Peyer's patch (tissue), 4 donors: ENCODE measurements around the gene PRAF2. TPM values are rescaled to one million over a fixed set of nuclear protein-coding genes. Genes with fewer than 3 reads are reported as not detected.

Source experiments
- DNase-seq, 3 donors: peaks; one replicate each; pipeline ENCODE4 v3.0.0-alpha.2; 2017 to 2019
- H3K27ac ChIP-seq, 4 donors: fragments of 200-600 bp; sonication (generic); one replicate each; pipeline ENCODE4 v1.5.1; 2016 to 2019
- H3K27me3 ChIP-seq, 2 donors: fragments of 200-600 bp; sonication (generic); one replicate each; pipeline ENCODE4 v1.5.1; 2019
- H3K36me3 ChIP-seq, 3 donors: fragments of 200-600 bp; sonication (generic); one replicate each; pipeline ENCODE4 v1.5.1; 2016 to 2019
- H3K4me1 ChIP-seq, 4 donors: fragments of 200-600 bp; sonication (generic); one replicate each; pipeline ENCODE4 v1.5.1; 2016 to 2019
- H3K4me3 ChIP-seq, 4 donors: fragments of 200-600 bp; sonication (generic); 1 replicate in 3 of 4; 2 replicates in 1 of 4; pipeline ENCODE4 v1.5.1; 2016 to 2019; ENCODE audit warnings: mild to moderate bottlenecking in 1 of 4
- H3K9me3 ChIP-seq, 4 donors: fragments of 200-600 bp; sonication (generic); one replicate each; pipeline ENCODE4 v1.5.1; 2016 to 2019; ENCODE audit warnings: mild to moderate bottlenecking in 1 of 4
- POLR2A ChIP-seq, 2 donors: fragments of 450-650 bp; IDR thresholded peaks; one replicate each; pipeline ENCODE4 v1.5.1; 2017; ENCODE audit warnings: antibody characterized with exemption in 2 of 2, mild to moderate bottlenecking in 2 of 2, moderate library complexity in 2 of 2
- total RNA-seq, 4 donors: library from RNA; depleted of rRNA; stranded (reverse); fragments of >200 nt; gene quantifications; one replicate each; pipeline ENCODE4 v1.1.0, GENCODE V29; 2016
- TF ChIP-seq, protein P1 (sequence below), 6 experiments: fragments of 450-650 bp in 4 of 6; fragments of 200-600 bp in 2 of 6; sonication (generic) in 1 of 6; IDR thresholded peaks; one replicate each; pipeline ENCODE4 v1.5.1; 2017 to 2019; ENCODE audit warnings: antibody characterized with exemption in 6 of 6, mild to moderate bottlenecking in 3 of 6, moderate library complexity in 1 of 6

The PRAF2 gene
- total RNA-seq, 4 donors from 2014 or later, result 2.8 to 9.8 (median 4.4) TPM

DNA sequence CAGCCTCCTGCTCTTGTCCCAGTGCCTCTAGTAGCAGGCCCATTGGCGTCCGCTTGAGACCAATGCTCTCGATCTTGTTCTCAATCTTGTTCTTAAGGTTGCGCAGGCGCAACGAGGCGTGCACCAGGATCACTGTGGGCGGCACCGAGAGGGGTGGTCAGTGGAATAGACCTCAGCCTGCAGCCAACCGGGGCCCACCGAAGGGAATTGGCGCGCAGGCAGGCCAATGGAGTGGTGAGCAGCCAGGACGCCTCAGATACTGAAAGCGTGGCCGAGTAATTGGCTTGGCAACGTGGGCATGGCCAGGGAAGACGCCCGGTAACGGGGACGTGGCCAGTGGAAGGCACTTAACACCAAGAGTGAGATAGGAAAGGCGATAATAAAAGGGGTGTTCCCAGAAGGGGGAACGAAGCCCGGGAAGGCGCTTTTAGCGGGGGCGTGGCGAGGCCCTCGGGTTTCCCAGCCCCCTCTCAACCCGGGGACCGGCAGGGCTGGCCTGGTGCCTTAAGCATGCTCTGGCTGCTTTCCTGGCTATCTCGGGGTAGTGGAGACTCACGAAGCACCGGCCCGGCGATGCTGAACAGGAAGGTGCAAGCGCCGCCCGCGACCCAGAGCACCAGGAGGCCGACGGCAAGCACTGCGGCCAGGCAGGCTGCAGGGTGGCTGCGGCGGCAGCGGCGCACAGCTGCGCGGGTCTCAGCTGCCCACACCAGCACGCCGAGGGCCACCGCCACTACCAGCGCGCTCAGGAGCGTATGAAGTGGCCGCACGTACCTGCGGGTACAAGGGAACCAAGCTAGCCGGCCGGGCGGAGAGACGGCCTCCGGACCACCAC is 1.7 kb downstream of the PRAF2 start:
- Histone ChIP-seq H3K27ac (peak overlapping the region in 1 of 4 donors; percentile 31), H3K4me1 (peaks cover 0 to 5% (median 0%) of the 10 kb centered on the region in 4 donors), H3K9me3 (no peaks in the 10 kb centered on the region), H3K4me3 (peak overlapping the region in 1 of 4 donors; percentile 60), H3K27me3 (no peaks in the 10 kb centered on the region), H3K36me3 (peaks cover 0 to 13% (median 0%) of the 10 kb centered on the region in 3 donors)
- TF ChIP-seq, protein P1, sequence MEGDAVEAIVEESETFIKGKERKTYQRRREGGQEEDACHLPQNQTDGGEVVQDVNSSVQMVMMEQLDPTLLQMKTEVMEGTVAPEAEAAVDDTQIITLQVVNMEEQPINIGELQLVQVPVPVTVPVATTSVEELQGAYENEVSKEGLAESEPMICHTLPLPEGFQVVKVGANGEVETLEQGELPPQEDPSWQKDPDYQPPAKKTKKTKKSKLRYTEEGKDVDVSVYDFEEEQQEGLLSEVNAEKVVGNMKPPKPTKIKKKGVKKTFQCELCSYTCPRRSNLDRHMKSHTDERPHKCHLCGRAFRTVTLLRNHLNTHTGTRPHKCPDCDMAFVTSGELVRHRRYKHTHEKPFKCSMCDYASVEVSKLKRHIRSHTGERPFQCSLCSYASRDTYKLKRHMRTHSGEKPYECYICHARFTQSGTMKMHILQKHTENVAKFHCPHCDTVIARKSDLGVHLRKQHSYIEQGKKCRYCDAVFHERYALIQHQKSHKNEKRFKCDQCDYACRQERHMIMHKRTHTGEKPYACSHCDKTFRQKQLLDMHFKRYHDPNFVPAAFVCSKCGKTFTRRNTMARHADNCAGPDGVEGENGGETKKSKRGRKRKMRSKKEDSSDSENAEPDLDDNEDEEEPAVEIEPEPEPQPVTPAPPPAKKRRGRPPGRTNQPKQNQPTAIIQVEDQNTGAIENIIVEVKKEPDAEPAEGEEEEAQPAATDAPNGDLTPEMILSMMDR (IDR thresholded peaks at IDR 0.05), result no peak
- TF ChIP-seq POLR2A (IDR thresholded peaks at IDR 0.05), result no peak
- peak in 2 of 3 donors; percentile 65 to 68 for DNase-seq

DNA sequence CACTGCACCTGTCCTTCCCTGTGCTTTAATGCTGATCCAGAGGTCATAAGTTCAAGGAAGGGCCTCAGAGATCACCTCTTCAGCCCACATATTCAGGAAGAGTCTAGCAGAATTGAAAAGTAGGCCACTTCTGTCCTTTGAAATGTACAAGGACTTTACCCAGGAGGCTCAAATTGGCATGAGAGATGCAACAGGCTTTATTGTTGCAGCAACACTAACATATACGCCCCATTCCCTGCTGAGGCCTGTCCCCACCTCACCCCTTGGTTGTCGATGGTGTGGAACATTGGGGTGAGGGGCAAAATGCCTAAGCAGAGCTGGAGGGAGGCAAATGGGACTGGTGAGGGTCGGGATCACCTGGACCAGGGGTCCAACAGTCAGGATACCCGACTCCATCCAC is 2.8 kb downstream of the PRAF2 start:
- DNase-seq, result no peak
- TF ChIP-seq, protein P1 (IDR thresholded peaks at IDR 0.05), result no peak
- TF ChIP-seq POLR2A (IDR thresholded peaks at IDR 0.05), result no peak
- Histone ChIP-seq H3K27ac (no peak overlapping the region), H3K4me1 (peaks cover 0 to 5% (median 0%) of the 10 kb centered on the region in 4 donors), H3K9me3 (no peaks in the 10 kb centered on the region), H3K4me3 (no peak overlapping the region), H3K36me3 (peaks cover 0 to 5% (median 0%) of the 10 kb centered on the region in 3 donors), H3K27me3 (no peaks in the 10 kb centered on the region)

DNA sequence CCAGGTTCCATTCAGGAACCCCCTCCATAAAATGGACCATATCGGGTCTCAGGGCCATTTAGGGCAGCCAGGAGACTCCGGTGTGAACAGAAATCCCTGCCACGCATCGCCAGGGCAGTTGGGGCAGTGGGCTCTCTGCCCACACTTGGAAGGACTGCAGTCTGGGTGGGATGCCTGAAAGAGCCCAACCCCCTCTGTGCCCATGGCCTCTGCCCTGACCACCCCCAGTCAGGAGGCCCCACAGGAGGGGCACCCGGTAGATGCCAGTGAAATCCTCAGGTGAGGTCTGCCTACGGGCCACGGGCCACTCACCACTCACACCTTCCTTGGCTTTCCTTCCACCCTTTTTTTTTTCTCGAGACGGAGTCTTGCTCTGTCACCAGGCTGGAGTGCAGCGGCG is 4.8 kb downstream of the PRAF2 start:
- Histone ChIP-seq H3K36me3 (no peaks in the 10 kb centered on the region), H3K4me1 (peaks cover 0 to 5% (median 0%) of the 10 kb centered on the region in 4 donors), H3K27me3 (no peaks in the 10 kb centered on the region), H3K27ac (no peak overlapping the region), H3K9me3 (no peaks in the 10 kb centered on the region), H3K4me3 (no peak overlapping the region)
- TF ChIP-seq, protein P1 (IDR thresholded peaks at IDR 0.05), result no peak
- no peak for TF ChIP-seq POLR2A (IDR thresholded peaks at IDR 0.05)
- no peak for DNase-seq

DNA sequence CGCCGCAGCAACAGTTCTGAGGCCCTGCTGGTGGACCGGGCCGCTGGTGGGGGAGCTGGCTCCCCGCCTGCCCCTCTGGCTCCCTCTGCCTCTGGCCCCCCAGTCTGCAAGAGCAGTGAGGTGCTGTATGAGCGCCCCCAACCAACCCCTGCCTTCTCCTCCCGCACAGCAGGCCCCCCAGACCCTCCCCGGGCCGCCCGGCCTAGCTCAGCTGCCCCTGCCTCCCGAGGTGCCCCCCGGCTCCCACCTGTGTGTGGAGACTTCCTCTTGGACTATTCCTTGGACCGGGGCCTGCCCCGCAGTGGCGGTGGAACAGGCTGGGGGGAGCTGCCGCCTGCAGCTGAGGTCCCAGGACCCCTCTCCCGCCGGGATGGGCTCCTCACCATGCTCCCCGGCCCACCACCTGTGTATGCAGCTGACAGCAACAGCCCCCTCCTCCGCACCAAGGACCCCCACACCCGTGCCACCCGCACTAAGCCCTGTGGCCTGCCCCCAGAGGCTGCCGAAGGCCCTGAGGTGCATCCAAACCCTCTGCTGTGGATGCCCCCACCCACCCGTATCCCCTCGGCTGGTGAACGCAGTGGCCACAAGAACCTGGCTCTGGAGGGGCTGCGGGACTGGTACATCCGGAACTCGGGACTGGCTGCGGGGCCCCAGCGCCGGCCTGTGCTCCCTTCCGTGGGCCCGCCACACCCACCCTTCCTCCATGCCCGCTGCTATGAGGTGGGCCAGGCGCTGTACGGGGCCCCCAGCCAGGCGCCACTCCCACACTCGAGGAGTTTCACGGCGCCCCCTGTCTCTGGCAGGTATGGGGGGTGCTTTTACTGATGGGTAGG is 6.3 kb downstream of the PRAF2 start:
- no peaks in the 10 kb centered on the region for H3K36me3 ChIP-seq

DNA sequence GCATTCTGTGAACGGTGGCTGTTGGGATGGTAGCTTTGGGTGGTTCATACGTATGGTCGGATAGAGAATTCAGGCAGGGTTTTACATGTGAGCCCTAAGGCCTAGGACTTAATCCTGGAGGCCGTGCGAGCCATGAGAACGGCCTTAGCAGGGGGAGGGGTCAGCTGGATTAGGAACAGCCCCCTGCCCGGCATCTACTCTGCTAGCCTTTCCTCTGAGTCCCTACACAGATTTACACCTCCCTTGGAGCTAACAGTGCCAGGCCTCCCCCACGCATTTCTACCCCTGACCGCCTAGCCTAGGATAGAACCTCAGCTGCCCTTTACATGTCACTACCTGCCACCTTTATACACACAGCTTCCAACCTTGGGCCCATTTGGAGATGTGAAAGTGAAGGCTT is 7.1 kb downstream of the PRAF2 start:
- TF ChIP-seq POLR2A (IDR thresholded peaks at IDR 0.05), result no peak
- TF ChIP-seq, protein P1 (IDR thresholded peaks at IDR 0.05), result no peak
- H3K36me3 ChIP-seq, result no peaks in the 10 kb centered on the region
- DNase-seq, result no peak
- no peaks in the 10 kb centered on the region for H3K27me3 ChIP-seq
- H3K4me3 ChIP-seq, result no peak overlapping the region
- no peaks in the 10 kb centered on the region for H3K9me3 ChIP-seq
- H3K4me1 ChIP-seq, result no peaks in the 10 kb centered on the region
- no peak overlapping the region for H3K27ac ChIP-seq

More for the DNA sequence above, 6.3 kb downstream of the PRAF2 start:
- Histone ChIP-seq H3K9me3 (no peaks in the 10 kb centered on the region), H3K27me3 (no peaks in the 10 kb centered on the region), H3K27ac (no peak overlapping the region), H3K4me1 (no peaks in the 10 kb centered on the region), H3K4me3 (no peak overlapping the region)
- TF ChIP-seq POLR2A (IDR thresholded peaks at IDR 0.05), result no peak
- TF ChIP-seq, protein P1 (IDR thresholded peaks at IDR 0.05), result no peak
- no peak for DNase-seq
